Measurements from ENCODE around the gene NOP9.

The NOP9 gene

GRCh38 chr14:24274101-24274543, 25.5 kb upstream of the NOP9 start:
- TF ChIP-seq, protein P1, sequence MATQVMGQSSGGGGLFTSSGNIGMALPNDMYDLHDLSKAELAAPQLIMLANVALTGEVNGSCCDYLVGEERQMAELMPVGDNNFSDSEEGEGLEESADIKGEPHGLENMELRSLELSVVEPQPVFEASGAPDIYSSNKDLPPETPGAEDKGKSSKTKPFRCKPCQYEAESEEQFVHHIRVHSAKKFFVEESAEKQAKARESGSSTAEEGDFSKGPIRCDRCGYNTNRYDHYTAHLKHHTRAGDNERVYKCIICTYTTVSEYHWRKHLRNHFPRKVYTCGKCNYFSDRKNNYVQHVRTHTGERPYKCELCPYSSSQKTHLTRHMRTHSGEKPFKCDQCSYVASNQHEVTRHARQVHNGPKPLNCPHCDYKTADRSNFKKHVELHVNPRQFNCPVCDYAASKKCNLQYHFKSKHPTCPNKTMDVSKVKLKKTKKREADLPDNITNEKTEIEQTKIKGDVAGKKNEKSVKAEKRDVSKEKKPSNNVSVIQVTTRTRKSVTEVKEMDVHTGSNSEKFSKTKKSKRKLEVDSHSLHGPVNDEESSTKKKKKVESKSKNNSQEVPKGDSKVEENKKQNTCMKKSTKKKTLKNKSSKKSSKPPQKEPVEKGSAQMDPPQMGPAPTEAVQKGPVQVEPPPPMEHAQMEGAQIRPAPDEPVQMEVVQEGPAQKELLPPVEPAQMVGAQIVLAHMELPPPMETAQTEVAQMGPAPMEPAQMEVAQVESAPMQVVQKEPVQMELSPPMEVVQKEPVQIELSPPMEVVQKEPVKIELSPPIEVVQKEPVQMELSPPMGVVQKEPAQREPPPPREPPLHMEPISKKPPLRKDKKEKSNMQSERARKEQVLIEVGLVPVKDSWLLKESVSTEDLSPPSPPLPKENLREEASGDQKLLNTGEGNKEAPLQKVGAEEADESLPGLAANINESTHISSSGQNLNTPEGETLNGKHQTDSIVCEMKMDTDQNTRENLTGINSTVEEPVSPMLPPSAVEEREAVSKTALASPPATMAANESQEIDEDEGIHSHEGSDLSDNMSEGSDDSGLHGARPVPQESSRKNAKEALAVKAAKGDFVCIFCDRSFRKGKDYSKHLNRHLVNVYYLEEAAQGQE (IDR thresholded peaks at IDR 0.05; ENCODE audit: insufficient read depth in 1 of 2, low read depth in 2 of 2, low read length in 2 of 2) = no peak
- TF ChIP-seq TAF1 (IDR thresholded peaks at IDR 0.05; ENCODE audit: borderline replicate concordance, insufficient read depth, low read length) = no peak
- TF ChIP-seq SIN3A (IDR thresholded peaks at IDR 0.05; ENCODE audit: borderline replicate concordance, insufficient read depth, low read length) = no peak
- TF ChIP-seq POLR2AphosphoS5 (IDR thresholded peaks at IDR 0.05; ENCODE audit: low read depth, low read length) = no peak
- no peak for TF ChIP-seq FOXP2 (optimal IDR thresholded peaks at IDR 0.05; ENCODE audit: borderline replicate concordance, extremely low read depth, extremely low read length, insufficient read depth)

DNA sequence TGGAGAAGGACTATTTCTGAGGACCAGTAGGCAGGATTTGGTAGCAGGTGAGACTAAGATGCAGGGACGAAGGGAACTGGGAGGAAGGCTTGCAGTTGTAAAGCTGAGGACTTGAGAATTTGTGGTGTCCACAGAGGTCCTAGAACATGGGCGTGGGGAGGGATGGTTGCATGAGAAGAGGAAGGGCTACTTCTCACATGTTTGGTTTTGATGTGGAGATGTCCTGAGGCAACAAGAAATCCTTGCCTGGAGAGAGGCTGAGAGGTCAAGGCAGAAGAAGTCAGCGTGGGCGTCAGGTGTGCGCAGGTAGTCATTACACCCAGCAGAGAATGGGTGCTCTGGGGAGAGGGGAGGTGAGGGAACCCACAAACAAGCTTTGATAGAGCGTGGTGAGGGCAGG, 22.6 kb upstream of the NOP9 start:
- TF ChIP-seq, protein P1 (IDR thresholded peaks at IDR 0.05; ENCODE audit: insufficient read depth in 1 of 2, low read depth in 2 of 2, low read length in 2 of 2) = no peak

- TF ChIP-seq, protein P1 (IDR thresholded peaks at IDR 0.05; ENCODE audit: insufficient read depth in 1 of 2, low read depth in 2 of 2, low read length in 2 of 2) = no peak
Measured at GRCh38 chr14:24277606-24278321, 21.9 kb upstream of the NOP9 start.

GRCh38 chr14:24278424-24278823, 21.2 kb upstream of the NOP9 start:
- no peak for TF ChIP-seq POLR2AphosphoS5 (IDR thresholded peaks at IDR 0.05; ENCODE audit: low read depth, low read length)
- TF ChIP-seq, protein P1 (IDR thresholded peaks at IDR 0.05; ENCODE audit: insufficient read depth in 1 of 2, low read depth in 2 of 2, low read length in 2 of 2) = no peak
- TF ChIP-seq TAF1 (IDR thresholded peaks at IDR 0.05; ENCODE audit: borderline replicate concordance, insufficient read depth, low read length) = no peak
- TF ChIP-seq SIN3A (IDR thresholded peaks at IDR 0.05; ENCODE audit: borderline replicate concordance, insufficient read depth, low read length) = no peak
- no peak for TF ChIP-seq FOXP2 (optimal IDR thresholded peaks at IDR 0.05; ENCODE audit: borderline replicate concordance, extremely low read depth, extremely low read length, insufficient read depth)

Measured in PFSK-1 (cell line).